Neutrophil (primary cell): Measurements from ENCODE around the gene NIPA2.

ENCODE experiments used
- H3K27ac ChIP-seq: fragments of 200-600 bp; sonication (generic); 2 replicates; pipeline ENCODE4 v1.5.1; 2016; ENCODE audit warnings: mild to moderate bottlenecking, moderate library complexity
- H3K27me3 ChIP-seq: fragments of 200-600 bp; sonication (generic); 2 replicates; pipeline ENCODE4 v1.6.0; 2016; ENCODE audit warnings: mild to moderate bottlenecking
- H3K36me3 ChIP-seq: fragments of 200-600 bp; sonication (generic); 2 replicates; pipeline ENCODE4 v1.5.1; 2017
- H3K4me1 ChIP-seq, 2 experiments: fragments of 200-600 bp in 1 of 2; sonication (generic) in 1 of 2; 1 replicate in 1 of 2; 2 replicates in 1 of 2; pipeline versions ENCODE4 v1.5.1 to v1.6.1; 2013 to 2016; ENCODE audit warnings: low read depth in 1 of 2, low read length in 1 of 2, mild to moderate bottlenecking in 1 of 2, moderate library complexity in 1 of 2; ENCODE audit not compliant: control insufficient read depth in 1 of 2, insufficient read depth in 1 of 2
- H3K4me3 ChIP-seq, 2 experiments: fragments of 200-600 bp in 1 of 2; sonication (generic) in 1 of 2; 1 replicate in 1 of 2; 2 replicates in 1 of 2; pipeline ENCODE4 v1.5.1; 2013 to 2016; ENCODE audit warnings: low read depth in 1 of 2, low read length in 1 of 2, mild to moderate bottlenecking in 1 of 2, moderate library complexity in 1 of 2
- H3K9me3 ChIP-seq: fragments of 200-600 bp; sonication (generic); 2 replicates; pipeline ENCODE4 v1.5.1; 2016
- CTCF ChIP-seq: fragments of 200-600 bp; sonication (generic); IDR thresholded peaks from 2 replicates; pipeline ENCODE4 v1.5.1; 2016; ENCODE audit warnings: antibody characterized with exemption

NIPA2 gene

GRCh38 chr15:22872936-22873701, 34.7 kb downstream of the NIPA2 start:
- Histone ChIP-seq H3K4me3 (no peak overlapping the region), H3K27me3 (no peaks in the 10 kb centered on the region), H3K27ac (no peak overlapping the region), H3K36me3 (peaks cover 28% of the 10 kb centered on the region), H3K9me3 (no peaks in the 10 kb centered on the region), H3K4me1 (no peaks in the 10 kb centered on the region)
- TF ChIP-seq CTCF: no peak

- H3K36me3 ChIP-seq: peaks cover 21% of the 10 kb centered on the region
- H3K27me3 ChIP-seq: no peaks in the 10 kb centered on the region
- TF ChIP-seq CTCF: no peak
- no peak overlapping the region for H3K4me3 ChIP-seq
- H3K9me3 ChIP-seq: no peaks in the 10 kb centered on the region
- H3K4me1 ChIP-seq: no peaks in the 10 kb centered on the region
- H3K27ac ChIP-seq: no peak overlapping the region
Observed at GRCh38 chr15:22873841-22874240, 35.4 kb downstream of the NIPA2 start.

- H3K27ac ChIP-seq: no peak overlapping the region
- no peaks in the 10 kb centered on the region for H3K27me3 ChIP-seq
- no peak overlapping the region for H3K4me3 ChIP-seq
- no peak for TF ChIP-seq CTCF
- peaks cover 17% of the 10 kb centered on the region for H3K36me3 ChIP-seq
- H3K4me1 ChIP-seq: no peaks in the 10 kb centered on the region
- no peaks in the 10 kb centered on the region for H3K9me3 ChIP-seq
Observed at GRCh38 chr15:22874256-22874655, 35.8 kb downstream of the NIPA2 start.

GRCh38 chr15:22874966-22875365, 36.5 kb downstream of the NIPA2 start:
- Histone ChIP-seq H3K36me3 (peaks cover 10% of the 10 kb centered on the region), H3K4me3 (no peak overlapping the region), H3K27ac (no peak overlapping the region), H3K9me3 (no peaks in the 10 kb centered on the region), H3K4me1 (no peaks in the 10 kb centered on the region), H3K27me3 (no peaks in the 10 kb centered on the region)
- TF ChIP-seq CTCF: no peak

GRCh38 chr15:22877117-22877516, 38.7 kb downstream of the NIPA2 start:
- H3K27me3 ChIP-seq: no peaks in the 10 kb centered on the region
- no peaks in the 10 kb centered on the region for H3K4me1 ChIP-seq
- no peak overlapping the region for H3K27ac ChIP-seq
- TF ChIP-seq CTCF: no peak
- no peaks in the 10 kb centered on the region for H3K36me3 ChIP-seq
- no peak overlapping the region for H3K4me3 ChIP-seq
- H3K9me3 ChIP-seq: no peaks in the 10 kb centered on the region
